Measurements from ENCODE around the gene COX10.

COX10 gene

GRCh38 chr17:14052886-14053615 is 16.3 kb upstream of the COX10 start:
- TF ChIP-seq CTCF (IDR thresholded peaks at IDR 0.05; ENCODE audit: control insufficient read depth, insufficient read depth, low read depth, low read length, missing control alignments): no peak
- DNase-seq (ENCODE audit: low read depth): no peak
- no peak overlapping the region for H3K4me3 ChIP-seq (ENCODE audit: control insufficient read depth, low read depth, low read length)

DNA sequence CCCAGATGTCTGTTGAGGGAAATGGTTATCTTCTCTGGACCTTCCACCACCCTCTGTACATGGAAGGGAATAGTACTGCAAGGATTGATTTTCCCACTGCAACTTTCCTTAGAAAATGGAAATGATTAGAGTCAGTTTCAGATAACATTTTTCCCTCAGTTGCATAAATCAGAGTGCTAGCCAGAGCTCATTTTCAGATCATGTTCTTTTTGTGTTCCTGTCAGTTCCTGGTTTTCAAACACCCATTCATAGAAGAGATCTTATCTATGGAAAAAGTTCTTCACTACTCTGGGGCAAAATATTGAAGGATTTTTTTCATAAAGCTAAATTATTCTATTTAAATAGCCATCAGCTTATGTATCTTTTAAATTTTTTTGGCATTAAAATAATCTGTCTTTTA is 11.7 kb upstream of the COX10 start:
- no peak for TF ChIP-seq CTCF (IDR thresholded peaks at IDR 0.05; ENCODE audit: control insufficient read depth, insufficient read depth, low read depth, low read length, missing control alignments)
- no peak for DNase-seq (ENCODE audit: low read depth)
- no peak overlapping the region for H3K4me3 ChIP-seq (ENCODE audit: control insufficient read depth, low read depth, low read length)

DNA sequence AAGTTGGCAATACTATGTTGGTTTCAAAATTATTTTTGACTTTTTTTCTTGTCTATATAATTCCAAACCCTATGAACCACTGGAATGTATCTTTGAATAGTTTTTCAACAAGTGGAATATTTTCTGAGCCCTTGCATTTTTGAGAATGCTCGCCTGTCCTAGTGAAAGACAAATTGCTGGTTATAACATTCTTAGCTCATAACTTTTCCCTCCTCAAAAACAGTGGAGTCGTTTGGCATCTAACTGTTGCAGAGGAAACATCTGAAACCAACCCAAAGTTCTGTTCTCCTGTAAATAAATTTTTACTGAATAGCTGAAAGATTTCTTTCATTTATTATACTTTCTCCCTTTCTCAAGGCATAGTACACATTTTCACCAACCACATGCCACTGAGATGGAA is 11.3 kb upstream of the COX10 start:
- no peak for DNase-seq (ENCODE audit: low read depth)
- no peak overlapping the region for H3K4me3 ChIP-seq (ENCODE audit: control insufficient read depth, low read depth, low read length)
- no peak for TF ChIP-seq CTCF (IDR thresholded peaks at IDR 0.05; ENCODE audit: control insufficient read depth, insufficient read depth, low read depth, low read length, missing control alignments)

DNA sequence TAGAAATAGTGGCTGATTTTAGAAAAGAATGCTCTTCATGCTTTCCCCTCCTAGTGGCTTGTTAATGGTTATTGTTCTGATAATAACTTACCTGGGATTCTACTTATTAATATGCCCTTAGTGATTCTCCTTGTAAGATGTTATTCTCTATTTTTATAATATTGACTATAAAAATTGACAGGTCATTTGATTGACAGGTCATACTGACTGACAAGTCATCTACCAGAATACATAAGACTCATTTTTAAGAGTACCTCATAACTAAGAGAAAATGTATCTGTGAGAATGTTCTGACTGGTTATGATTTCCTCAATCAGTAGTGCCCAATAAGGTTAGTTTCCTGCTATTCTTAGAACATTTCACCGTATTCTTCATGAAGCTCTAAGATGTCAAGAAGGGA is 8.6 kb upstream of the COX10 start:
- no peak for TF ChIP-seq CTCF (IDR thresholded peaks at IDR 0.05; ENCODE audit: control insufficient read depth, insufficient read depth, low read depth, low read length, missing control alignments)
- H3K4me3 ChIP-seq (ENCODE audit: control insufficient read depth, low read depth, low read length): no peak overlapping the region
- DNase-seq (ENCODE audit: low read depth): no peak

DNA sequence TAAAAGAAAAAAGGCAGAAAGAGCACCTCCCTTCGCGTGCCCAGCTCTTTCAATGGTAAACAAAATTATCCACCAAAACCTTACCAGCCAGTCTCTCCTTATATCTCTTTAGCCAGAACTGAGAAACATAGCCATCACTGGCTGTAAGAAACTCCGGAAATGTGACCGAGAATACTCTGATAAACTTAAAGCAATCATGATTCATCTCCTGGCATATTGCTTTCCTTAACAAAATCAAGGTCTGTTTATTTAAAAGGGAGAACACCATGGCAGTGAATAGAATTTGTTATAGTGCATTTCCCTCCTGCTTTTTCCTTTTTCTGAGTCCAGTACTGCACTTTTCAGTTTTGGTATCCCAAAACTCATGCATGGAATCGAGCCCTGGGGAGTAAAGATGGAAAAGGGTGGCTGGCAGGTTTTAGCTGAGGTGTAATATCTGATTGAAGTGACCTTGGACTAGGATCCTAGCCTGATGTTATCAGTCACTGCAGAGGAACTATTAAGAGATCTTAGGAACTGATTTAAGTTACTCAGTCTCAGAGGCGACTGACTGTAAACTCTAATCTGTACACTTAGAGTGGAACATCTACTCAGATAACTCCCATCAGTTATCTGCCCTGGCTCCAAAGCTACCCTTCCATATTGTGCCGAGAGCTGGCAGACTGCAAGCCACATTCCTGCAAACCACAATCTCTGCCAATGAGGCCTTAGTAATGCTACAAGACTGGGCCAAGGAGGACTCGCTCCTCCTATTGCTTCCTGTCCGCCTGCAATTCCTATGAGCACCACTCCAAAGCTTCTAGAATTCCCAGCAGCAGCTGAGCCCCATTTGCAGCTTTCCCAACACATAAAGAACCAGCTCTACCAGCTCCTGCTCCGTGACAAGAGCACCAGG is 7.4 kb upstream of the COX10 start:
- no peak overlapping the region for H3K4me3 ChIP-seq (ENCODE audit: control insufficient read depth, low read depth, low read length)
- DNase-seq (ENCODE audit: low read depth): peak; percentile 69
- TF ChIP-seq CTCF (IDR thresholded peaks at IDR 0.05; ENCODE audit: control insufficient read depth, insufficient read depth, low read depth, low read length, missing control alignments): peak; percentile 7

DNA sequence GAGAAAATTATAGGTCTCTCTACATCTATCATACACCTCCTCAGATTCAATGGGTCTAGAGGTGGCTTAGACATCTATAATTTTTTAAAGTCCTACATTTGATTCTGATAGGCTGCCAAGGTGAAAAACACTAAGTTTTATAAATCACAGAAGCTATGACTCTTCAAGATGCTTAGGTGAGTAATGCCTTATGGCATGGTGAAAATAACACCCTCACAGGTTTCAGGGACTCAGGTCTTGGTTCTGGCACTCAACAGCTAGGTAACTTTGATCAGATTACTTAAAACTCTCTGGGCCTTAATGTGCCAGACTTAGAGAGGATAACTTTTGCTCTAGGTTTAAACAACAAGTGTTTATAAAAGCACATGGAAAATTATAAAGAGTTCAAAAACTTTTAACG is 2.0 kb upstream of the COX10 start:
- no peak for TF ChIP-seq CTCF (IDR thresholded peaks at IDR 0.05; ENCODE audit: control insufficient read depth, insufficient read depth, low read depth, low read length, missing control alignments)
- DNase-seq (ENCODE audit: low read depth): no peak
- no peak overlapping the region for H3K4me3 ChIP-seq (ENCODE audit: control insufficient read depth, low read depth, low read length)

Data from AG09309 (cell line).